Upper lobe of left lung (tissue), 4 donors: Measurements from ENCODE around the gene IMMP2L.

Experiments used
- POLR2A ChIP-seq, 4 donors: fragments of 450-650 bp; IDR thresholded peaks; one replicate each; pipeline ENCODE4 v1.5.1; 2016 to 2017; ENCODE audit warnings: antibody characterized with exemption in 4 of 4, mild to moderate bottlenecking in 2 of 4
- TF ChIP-seq, protein P1 (sequence below), 6 experiments: fragments of 450-650 bp in 4 of 6; fragments of 200-600 bp in 2 of 6; sonication (generic) in 2 of 6; IDR thresholded peaks; one replicate each; pipeline ENCODE4 v1.5.1; 2016 to 2019; ENCODE audit warnings: antibody characterized with exemption in 6 of 6

DNA sequence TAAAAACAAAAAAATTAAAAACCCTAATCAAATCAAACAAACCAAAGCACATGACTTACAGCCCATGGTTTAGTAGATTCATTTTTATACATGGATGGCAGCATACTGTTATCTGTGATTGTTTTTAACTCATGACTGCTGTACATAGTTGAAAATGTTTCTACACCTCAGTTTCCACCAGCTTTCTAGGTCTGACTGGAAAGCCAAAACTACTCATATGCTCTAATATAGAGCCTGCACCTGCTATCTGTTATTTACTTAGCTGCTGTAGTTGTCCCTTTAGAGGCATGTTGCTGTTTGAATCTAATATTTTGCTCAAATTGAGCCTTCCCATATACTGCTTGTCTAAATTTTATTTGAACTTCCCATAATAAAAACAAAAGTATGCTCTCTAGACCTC, 761.3 kb downstream of the IMMP2L start:
- TF ChIP-seq POLR2A (IDR thresholded peaks at IDR 0.05): no peak
- TF ChIP-seq, protein P1, sequence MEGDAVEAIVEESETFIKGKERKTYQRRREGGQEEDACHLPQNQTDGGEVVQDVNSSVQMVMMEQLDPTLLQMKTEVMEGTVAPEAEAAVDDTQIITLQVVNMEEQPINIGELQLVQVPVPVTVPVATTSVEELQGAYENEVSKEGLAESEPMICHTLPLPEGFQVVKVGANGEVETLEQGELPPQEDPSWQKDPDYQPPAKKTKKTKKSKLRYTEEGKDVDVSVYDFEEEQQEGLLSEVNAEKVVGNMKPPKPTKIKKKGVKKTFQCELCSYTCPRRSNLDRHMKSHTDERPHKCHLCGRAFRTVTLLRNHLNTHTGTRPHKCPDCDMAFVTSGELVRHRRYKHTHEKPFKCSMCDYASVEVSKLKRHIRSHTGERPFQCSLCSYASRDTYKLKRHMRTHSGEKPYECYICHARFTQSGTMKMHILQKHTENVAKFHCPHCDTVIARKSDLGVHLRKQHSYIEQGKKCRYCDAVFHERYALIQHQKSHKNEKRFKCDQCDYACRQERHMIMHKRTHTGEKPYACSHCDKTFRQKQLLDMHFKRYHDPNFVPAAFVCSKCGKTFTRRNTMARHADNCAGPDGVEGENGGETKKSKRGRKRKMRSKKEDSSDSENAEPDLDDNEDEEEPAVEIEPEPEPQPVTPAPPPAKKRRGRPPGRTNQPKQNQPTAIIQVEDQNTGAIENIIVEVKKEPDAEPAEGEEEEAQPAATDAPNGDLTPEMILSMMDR (IDR thresholded peaks at IDR 0.05): no peak
